Hepatocyte (in vitro differentiated cells): Measurements from ENCODE around the gene NEAT1.

Experiments
- CTCF ChIP-seq: fragments of 200-600 bp; sonication (generic); IDR thresholded peaks from 2 replicates; pipeline ENCODE4 v1.5.1; 2016; ENCODE audit warnings: antibody characterized with exemption, mild to moderate bottlenecking; ENCODE audit not compliant: poor library complexity
- EZH2 ChIP-seq: fragments of 200-600 bp; sonication (generic); IDR thresholded peaks from 2 replicates; pipeline ENCODE4 v1.6.1; 2016; ENCODE audit warnings: antibody characterized with exemption, mild to moderate bottlenecking, borderline replicate concordance
- EZH2phosphoT487 ChIP-seq: fragments of 200-600 bp; sonication (generic); IDR thresholded peaks from one replicate; pipeline ENCODE4 v1.6.1; 2018; ENCODE audit warnings: antibody characterized with exemption, mild to moderate bottlenecking, low read depth, moderate library complexity; ENCODE audit not compliant: unreplicated experiment, severe bottlenecking

- TF ChIP-seq CTCF, result no peak
- TF ChIP-seq EZH2phosphoT487, result no peak
- TF ChIP-seq EZH2, result no peak
Measured at GRCh38 chr11:65381716-65382032, 40.9 kb upstream of the NEAT1 start.
